NCI-H1417 (cell line): ENCODE data around the gene CLPSL1.
A peak's percentile ranks its signal among the peaks of the same experiment; 100 is the strongest.

Experiments
- DNase-seq, 3 experiments: peaks; one replicate each; lab custom pipeline; 2025; lab: John Stamatoyannopoulos, UW

Gene CLPSL1

DNA sequence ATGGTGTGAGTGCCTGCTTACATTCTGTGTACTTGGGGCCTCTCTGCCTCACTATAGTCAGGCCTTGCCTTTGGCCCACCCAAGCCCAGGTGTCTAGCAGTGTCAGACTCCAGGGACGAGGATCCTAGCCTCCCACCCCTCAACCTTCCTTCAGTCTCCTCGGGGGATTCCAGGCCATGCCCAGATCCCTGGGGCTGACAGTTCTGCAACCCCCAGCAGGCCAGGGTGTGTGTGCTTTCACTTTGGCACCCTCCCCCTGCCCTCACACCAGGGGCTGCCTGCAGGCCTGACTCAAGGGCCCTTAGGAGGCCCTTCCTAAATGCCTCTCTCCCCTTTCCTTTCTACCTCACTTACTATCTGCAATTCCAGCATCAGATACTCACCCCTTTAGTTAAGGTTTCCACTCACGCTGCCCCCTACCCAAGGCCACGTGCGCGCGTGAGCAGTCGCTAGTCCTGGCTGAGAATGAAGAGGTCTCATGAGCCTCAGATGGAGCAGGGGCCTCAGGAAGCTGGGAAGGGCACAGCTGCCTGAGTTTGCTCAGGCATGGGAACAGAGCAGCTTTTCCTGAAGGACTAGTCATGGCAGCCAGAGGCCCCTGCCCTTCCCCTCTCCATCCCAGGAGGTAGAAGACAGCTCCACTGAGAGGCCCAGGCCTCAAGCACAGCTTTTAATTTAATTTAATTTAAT, 17.2 kb downstream of the CLPSL1 start:
- DNase-seq: no peak

DNA sequence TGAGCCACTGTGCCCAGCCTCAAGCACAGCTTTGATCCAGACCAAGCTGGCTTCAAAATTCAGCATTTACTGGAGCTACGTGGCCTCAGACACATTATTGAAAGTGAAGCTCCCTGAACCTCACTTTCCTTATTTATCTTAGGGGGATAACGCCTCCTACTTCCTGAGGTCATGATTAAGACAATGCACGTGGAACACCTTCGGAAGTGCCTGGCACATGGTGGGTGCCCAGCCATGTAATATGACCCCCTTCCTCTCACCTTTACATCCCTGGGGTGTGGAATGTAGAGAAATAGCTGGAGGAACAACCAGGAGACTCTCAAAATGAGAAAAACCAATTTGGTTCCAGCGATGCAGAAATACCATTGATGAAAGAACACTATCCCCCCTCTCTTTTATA, 17.9 kb downstream of the CLPSL1 start:
- DNase-seq: no peak

DNA sequence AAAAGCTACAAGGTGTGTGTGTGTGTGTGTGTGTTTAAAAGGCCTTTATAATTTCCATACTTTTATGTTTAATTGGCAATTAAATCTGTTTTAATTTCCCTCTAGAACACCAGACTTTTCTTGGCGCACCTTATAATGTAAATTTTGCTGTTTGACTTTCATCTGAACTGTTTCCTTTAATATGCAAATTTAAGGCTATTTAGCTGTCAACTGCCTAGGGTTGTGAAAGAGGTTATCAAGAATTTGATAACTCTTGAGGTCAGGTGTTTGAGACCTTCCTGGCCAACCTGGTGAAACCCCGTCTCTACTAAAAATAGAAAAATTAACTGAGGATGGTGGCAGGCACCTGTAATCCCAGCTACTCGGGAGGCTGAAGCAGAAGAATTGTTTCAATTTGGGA, 20.3 kb downstream of the CLPSL1 start:
- DNase-seq: no peak

DNA sequence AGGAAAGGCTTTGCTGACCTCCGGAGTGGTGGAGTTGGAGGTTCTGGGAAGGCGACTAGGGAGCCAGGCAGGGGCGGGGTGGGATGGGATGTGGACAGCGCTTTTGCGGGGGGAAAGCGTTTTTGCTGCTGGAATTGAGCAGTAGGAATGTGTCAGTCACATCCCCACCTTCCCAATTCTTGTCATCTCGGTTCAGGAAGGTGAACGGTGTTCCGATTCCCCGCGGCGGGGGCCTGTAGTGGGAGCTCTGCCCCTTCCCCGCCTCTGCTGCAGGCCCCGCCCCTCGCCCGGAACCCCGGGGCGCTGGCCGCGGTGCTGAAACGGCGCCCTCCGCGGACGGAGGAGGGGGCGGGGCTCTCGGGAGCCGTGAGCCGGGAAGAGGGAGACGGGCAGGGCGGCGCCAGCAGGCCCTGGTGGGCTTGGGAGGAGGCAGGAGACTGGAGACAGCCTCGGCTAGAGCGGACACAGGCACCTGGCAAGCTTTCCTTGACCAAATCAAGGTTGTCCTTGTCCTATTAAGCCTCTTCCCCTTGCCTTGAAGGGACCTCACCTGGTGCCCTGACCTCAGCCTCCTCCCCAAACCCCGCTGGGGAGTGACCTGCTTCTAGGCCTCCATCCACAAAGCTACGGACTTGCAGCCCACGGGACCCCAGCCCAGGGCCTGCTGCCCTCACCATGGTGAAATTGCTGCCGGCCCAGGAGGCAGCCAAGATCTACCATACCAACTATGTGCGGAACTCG, 24.3 kb downstream of the CLPSL1 start, which contains the start of gene LHFPL5:
TSS of gene LHFPL5 (plus strand) at position 357 of the 741 bp plus-strand sequence. CDS start at position 676, 319 bp downstream.
- DNase-seq: peak; percentile 58 to 80 (median 80)

DNA sequence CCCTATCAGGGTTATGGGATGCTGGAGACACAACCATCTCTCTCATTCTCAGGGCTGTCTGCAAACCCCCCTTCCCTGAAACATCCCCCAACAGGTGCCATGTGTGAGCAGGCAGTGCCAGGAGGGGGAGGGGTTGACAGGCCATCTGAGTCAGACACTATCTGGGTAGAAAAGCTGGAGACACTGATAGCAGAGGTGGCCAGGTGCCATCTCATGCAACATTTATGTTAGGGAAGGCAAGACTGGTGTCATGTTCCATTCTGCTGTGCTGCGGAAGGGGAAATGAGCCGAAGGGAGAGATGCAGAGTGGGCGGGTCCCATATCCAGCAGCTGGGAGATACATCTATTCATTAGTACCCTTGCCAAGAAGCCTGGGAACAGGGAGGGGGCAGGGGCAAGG, 27.9 kb downstream of the CLPSL1 start:
- DNase-seq: peak; percentile 24 to 90 (median 74)

DNA sequence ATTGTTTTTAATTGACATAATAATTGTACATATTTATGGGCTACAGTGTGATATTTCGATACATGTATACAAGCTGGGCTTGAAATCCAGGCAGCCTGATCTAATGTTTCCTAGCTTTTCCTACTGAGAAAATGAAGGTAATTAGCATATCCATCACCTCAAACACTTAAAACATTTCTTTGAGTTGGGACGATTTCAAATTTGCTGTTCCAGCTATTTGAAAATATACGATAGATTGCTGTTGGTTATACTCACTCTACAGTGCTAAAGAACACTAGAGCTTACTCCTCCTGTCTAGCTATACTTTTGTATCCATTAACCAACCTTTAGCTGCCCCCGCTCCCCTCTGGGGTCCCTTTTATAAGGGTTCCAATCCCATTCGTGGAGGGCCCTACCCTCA, 29.0 kb downstream of the CLPSL1 start:
- no peak for DNase-seq

DNA sequence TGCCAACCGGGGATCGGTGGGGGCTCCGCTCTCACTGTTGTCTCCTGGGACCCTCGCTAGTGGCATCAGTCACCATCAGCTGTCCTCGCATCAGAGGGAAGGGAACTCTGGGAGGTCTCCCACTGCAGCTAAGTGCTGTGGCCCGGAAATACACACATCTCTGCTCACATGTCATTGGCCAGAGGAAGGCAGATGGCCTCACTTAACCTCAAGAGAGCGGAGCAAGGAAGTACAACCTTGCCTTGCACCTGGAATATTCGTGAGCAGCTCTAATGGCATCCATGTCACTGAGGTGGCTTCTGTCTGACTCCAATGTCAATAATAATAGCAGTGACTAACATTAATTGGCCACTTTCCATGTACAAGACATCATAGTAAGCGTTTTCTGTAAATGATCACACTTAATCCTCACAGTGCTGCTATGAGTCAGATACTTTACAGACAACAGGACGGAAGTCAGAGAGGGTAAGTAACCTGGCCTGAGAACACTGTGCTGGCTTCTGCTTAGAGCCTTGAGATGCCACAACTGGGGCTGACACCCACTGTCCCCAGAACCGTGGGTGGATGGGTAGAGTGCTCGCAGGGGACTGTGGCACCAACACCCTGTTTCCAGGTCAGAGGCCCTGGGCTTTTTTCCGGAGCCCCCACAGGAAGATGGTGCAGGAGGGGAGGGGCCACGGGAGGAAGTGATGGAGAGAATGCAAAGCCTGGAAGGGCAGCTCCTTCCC, 30.3 kb downstream of the CLPSL1 start:
- peak in 2 of 3 experiments; percentile 31 to 38 for DNase-seq

DNA sequence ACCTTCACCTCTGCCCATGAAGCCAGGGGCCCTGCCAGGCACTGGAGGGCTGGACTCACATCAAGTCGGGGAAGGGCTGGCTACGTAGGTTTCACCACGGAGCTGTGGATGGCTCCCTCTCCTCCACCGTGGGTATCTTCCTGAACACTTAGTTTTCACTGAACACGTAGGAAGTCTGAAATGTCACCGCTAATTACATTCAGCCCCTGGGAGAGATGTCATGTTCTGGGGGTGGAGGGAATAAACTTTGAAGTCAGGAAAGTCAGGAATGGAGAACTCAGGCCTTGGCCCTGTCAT, 30.8 kb downstream of the CLPSL1 start:
- no peak for DNase-seq

DNA sequence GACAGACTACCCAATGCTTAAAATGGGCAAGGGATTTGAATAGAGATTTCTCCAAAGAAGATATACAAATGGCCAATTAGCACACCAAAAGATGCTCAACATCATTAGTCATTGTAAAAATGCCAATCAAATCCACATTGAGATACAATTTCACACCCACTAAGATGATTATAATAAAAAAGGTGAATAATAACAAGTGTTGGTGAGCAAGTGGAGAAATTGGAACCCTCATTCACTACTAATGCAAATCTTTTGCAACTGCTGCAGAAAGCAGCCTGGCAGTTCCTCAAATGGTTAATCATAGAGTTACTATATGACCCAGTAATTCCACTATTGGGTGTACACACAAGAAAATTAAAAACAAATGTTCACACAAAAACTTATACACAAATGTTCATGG, 36.7 kb downstream of the CLPSL1 start:
- DNase-seq: no peak

DNA sequence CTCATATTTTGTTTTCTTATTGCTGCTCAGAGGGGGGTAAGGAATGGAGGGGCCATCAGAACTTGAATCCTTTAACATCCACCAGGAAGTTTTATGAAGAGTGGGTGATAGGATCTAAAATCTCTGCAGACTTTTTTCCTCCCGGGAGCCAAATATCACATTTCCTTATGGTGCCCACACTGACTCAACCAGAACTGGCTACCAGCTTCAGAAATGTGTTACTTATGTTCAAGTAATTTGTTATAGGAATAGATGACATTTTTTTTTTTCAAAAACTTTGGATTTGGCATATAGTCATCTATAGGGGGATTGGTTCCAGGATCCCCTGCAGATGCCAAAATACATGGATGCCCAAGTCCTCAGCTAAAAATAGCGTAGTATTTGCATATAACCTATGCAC, 42.8 kb downstream of the CLPSL1 start:
- DNase-seq: no peak

DNA sequence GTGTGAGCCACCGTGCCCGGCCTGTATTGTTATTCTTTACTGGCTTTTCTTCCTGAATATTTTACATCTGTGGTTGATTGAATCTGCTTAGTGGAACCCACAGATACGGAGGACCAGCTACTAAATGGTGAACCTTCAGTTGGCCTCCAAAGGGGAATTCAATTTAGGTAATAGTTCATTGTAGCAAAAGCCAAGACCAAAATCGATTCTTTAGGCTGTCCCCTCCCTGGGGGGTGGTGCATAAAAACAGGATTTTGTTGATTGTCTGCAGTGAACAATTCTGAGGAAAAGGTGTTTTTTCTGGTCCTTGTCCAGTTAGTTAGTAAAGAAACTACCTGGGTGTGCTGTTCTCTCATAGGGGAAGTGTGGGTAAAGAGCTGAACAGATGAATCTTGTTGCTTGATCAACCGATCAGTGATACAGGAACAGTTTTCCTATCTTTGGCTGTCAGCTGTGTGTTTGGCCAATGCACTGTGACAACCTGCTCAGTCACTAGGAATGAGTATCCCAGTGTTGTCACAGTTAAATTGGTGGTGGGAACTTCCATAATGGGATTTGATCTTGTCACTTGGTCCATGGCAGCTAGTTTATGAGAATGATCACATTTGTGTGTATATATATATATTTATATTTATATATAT, 43.9 kb downstream of the CLPSL1 start:
- DNase-seq: no peak

DNA sequence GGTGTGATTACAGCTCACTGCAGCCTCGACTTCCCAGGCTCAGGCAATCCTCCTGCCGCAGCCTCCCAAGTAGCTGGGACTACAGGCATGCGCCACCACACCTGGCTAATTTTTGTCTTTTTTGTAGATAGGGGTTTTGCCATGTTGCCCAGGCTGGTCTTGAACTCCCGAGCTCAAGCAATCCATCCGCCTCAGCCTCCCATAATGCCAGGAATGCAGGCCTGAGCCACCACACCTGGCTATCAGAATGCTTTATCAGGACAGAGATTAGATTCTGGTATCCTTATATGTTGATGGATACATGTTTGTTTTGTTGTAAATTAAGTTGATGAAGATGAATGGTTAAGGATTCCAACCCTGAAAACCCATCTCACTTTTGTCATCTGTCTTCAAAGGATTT, 48.5 kb downstream of the CLPSL1 start:
- DNase-seq: no peak

DNA sequence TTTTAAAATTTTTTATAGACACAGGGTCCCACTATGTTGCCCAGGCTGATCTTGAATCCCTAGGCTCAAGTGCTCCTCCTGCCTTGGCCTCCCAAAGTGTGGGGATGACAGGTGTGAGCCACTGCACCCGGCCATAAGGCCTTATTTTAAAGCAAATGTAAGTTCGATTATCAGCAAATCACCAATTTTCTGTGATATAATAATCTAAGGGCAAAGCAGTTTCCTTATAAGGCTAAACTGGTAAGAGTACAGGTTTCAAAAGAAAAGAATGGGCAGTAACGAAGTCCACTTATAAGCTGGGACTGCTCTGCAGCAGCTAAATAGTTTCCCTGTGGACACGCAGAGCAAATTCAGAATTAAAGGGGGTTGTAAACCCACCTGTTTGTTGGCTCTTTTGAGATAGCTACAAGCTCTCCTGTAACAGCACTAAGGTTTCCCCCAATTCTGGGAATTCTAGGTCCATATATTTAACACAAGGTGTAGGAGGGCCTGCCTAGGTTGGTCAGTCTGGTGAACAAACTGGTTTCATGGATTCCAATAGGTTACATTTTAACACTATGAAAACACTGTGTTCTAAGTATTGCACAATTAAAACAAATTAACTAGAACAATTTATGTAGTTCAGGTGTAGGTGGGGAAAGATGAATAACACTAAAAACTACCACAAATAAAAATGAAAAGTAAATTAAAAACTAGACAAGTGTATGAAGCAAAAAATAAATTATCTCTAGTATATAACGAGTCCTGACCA, 50.6 kb downstream of the CLPSL1 start:
- DNase-seq: no peak

DNA sequence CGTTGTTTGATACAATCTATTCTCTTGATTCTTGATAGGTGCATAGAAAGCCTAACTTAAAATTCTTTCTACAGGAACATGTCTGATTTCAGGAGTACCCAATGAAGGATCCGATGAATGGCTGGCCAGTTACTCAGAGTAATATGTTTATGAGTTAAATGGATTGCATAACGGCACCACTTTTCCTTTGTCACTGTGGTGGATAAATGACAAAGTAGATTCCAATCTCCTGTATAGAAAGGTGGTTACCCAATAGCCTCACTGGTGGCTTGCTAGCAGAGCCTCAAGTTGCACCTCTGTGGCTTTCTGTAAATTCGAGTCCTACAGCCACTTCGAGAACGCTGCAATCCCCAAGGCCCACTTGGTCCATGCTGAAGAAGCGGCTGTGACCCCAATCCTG, 52.7 kb downstream of the CLPSL1 start:
- DNase-seq: no peak
